Spleen (tissue), 11 donors: ENCODE results near the gene COL5A1. TPM values are rescaled to one million over a fixed set of nuclear protein-coding genes. Genes with fewer than 3 reads are reported as not detected.
"Not testable (repeated sequence)": the region's sequence is repeated elsewhere in the genome, so short reads cannot be mapped to it uniquely, and the experiment has no call there.

Source experiments
- DNase-seq: peaks from one replicate; pipeline ENCODE4 v3.0.0-alpha.2; 2020
- H3K27ac ChIP-seq, 8 donors: fragments of 200-600 bp; sonication (generic) in 7 of 8; 1 replicate in 4 of 8; 2 replicates in 4 of 8; pipeline versions ENCODE4 v1.5.0 to v1.8.0; 2016 to 2021; ENCODE audit warnings: inconsistent platforms in 4 of 8, mild to moderate bottlenecking in 4 of 8, moderate library complexity in 1 of 8
- H3K27me3 ChIP-seq, 7 donors: fragments of 200-600 bp; sonication (generic) in 6 of 7; replicated peaks in 1 of 7; 1 replicate in 4 of 7; 2 replicates in 3 of 7; pipeline versions ENCODE4 v1.5.0 to v1.8.0; 2016 to 2021; ENCODE audit warnings: inconsistent platforms in 3 of 7, mild to moderate bottlenecking in 1 of 7
- H3K36me3 ChIP-seq, 6 donors: fragments of 200-600 bp; sonication (generic) in 5 of 6; 1 replicate in 4 of 6; 2 replicates in 2 of 6; pipeline versions ENCODE4 v1.5.0 to v1.8.0; 2016 to 2021; ENCODE audit warnings: inconsistent platforms in 2 of 6
- H3K4me1 ChIP-seq, 6 donors: fragments of 200-600 bp; sonication (generic) in 5 of 6; 1 replicate in 3 of 6; 2 replicates in 3 of 6; pipeline versions ENCODE4 v1.5.0 to v1.8.0; 2016 to 2021; ENCODE audit warnings: inconsistent platforms in 3 of 6
- H3K4me3 ChIP-seq, 8 donors: fragments of 200-600 bp; sonication (generic) in 7 of 8; 1 replicate in 4 of 8; 2 replicates in 4 of 8; pipeline versions ENCODE4 v1.5.0 to v1.8.0; 2016 to 2021; ENCODE audit warnings: inconsistent platforms in 4 of 8, mild to moderate bottlenecking in 4 of 8, moderate library complexity in 2 of 8
- H3K9me3 ChIP-seq, 8 donors: fragments of 200-600 bp; sonication (generic) in 7 of 8; 1 replicate in 4 of 8; 2 replicates in 4 of 8; pipeline versions ENCODE4 v1.5.0 to v1.8.0; 2016 to 2021; ENCODE audit warnings: inconsistent platforms in 4 of 8
- CTCF ChIP-seq, 11 experiments: fragments of 200-600 bp in 7 of 11; fragments of 450-650 bp in 4 of 11; sonication (generic) in 4 of 11; IDR thresholded peaks in 8 of 11; conservative IDR thresholded peaks in 3 of 11; 1 replicate in 7 of 11; 2 replicates in 4 of 11; pipeline versions ENCODE4 v1.4.0 to v1.8.0; 2016 to 2021; ENCODE audit warnings: antibody characterized with exemption in 11 of 11, inconsistent platforms in 4 of 11, mild to moderate bottlenecking in 1 of 11
- POLR2A ChIP-seq, 3 donors: fragments of 450-650 bp; IDR thresholded peaks; one replicate each; pipeline ENCODE4 v1.5.1; 2017; ENCODE audit warnings: antibody characterized with exemption in 3 of 3, mild to moderate bottlenecking in 1 of 3
- POLR2AphosphoS5 ChIP-seq, 3 donors: sonication (generic); formaldehyde crosslinking; IDR thresholded peaks; one replicate each; pipeline ENCODE4 v1.5.1; 2017; ENCODE audit warnings: antibody characterized with exemption in 3 of 3
- WGBS, 5 donors: extraction: QIAGEN DNeasy Blood & Tissue Kit in 3 of 5; methylation state at CpG; one replicate each; pipeline versions ENCODE4 v1.1.5 to v1.1.7; 2013 to 2018; 5-methylcytosine and 5-hydroxymethylcytosine counted together
- intact Hi-C: fragments of 100-400 bp; cut with DNase I; formaldehyde crosslinking; loops from one replicate; pipeline ENCODE4 v1.15.0; 2023; ENCODE audit warnings: low total_unique reads
- polyA plus RNA-seq, 3 donors: library from polyadenylated mRNA; stranded (reverse); fragments of 200-250 nt; gene quantifications; one replicate each; pipeline ENCODE4 v1.2.1, GENCODE V29; 2013
- total RNA-seq, 7 donors: library from RNA; depleted of rRNA in 3 of 7; stranded (reverse); fragments of >200 nt in 3 of 7; fragmentation: NEBNext Ultra II Directional in 4 of 7; extraction: Animal tissue kit (Norgen Biotek cat#: 25700) in 4 of 7; gene quantifications; one replicate each; pipeline versions ENCODE4 v1.1.0 to v1.2.1, GENCODE V29; 2016 to 2021
- donor health status: healthy with polysubstance abuse.
- donor health status: DM: no; HTN: no; CAD: no; lungs with moderate emphysema.
- donor health status: DM: no; HTN: no; CAD: no.
- donor health status: Bipolar disorder and iron deficiency.
- donor health status: healthy.
- donor health status: DM: no; HTN: no; CAD: no.
- donor health status: DM: yes; HTN: yes; CAD: no.

COL5A1 gene
- total and polyA plus RNA-seq, 10 donors, result 2.6 to 50.6 (median 23.7) TPM

GRCh38 chr9:134710901-134711300 is 69.3 kb downstream of the COL5A1 start:
- H3K27me3 ChIP-seq, result peaks cover 0 to 5% (median 0%) of the 10 kb centered on the region in 7 donors
- TF ChIP-seq POLR2AphosphoS5 (IDR thresholded peaks at IDR 0.05), result no peak
- TF ChIP-seq POLR2A (IDR thresholded peaks at IDR 0.05), result no peak
- TF ChIP-seq CTCF (IDR thresholded peaks at IDR 0.05 in 8 of 11, conservative IDR thresholded peaks at IDR 0.05 in 3 of 11), result no peak
- intact Hi-C loops, result no loop called here
- no peak overlapping the region for H3K27ac ChIP-seq
- H3K4me3 ChIP-seq, result no peak overlapping the region
- WGBS, 5 donors, result 70 to 91% (median 86%) methylated on average over 9 to 12 of the region's 12 CpGs
- no peak for DNase-seq
- H3K9me3 ChIP-seq, result no peaks in the 10 kb centered on the region
- H3K36me3 ChIP-seq, result no peaks in the 10 kb centered on the region
- peaks cover 0 to 15% (median 0%) of the 10 kb centered on the region in 6 donors for H3K4me1 ChIP-seq

- Histone ChIP-seq H3K4me3 (no peak overlapping the region), H3K9me3 (no peaks in the 10 kb centered on the region), H3K27me3 (no peaks in the 10 kb centered on the region), H3K4me1 (peaks cover 0 to 6% (median 0%) of the 10 kb centered on the region in 6 donors), H3K36me3 (no peaks in the 10 kb centered on the region), H3K27ac (peak overlapping the region in 2 of 8 donors; percentile 11 to 38)
- TF ChIP-seq CTCF (IDR thresholded peaks at IDR 0.05 in 8 of 11, conservative IDR thresholded peaks at IDR 0.05 in 3 of 11) (no peak), POLR2AphosphoS5 (IDR thresholded peaks at IDR 0.05) (no peak), POLR2A (IDR thresholded peaks at IDR 0.05) (no peak)
- 23 to 50% (median 34%) methylated on average over 2 of the region's 2 CpGs for WGBS, 5 donors
- no peak for DNase-seq
- intact Hi-C loops, result no loop called here
These were observed 70.6 kb downstream of the COL5A1 start for GRCh38 chr9:134712243-134712642.

- no peak for TF ChIP-seq POLR2A (IDR thresholded peaks at IDR 0.05)
- no peak for TF ChIP-seq CTCF (IDR thresholded peaks at IDR 0.05 in 8 of 11, conservative IDR thresholded peaks at IDR 0.05 in 3 of 11)
- TF ChIP-seq POLR2AphosphoS5 (IDR thresholded peaks at IDR 0.05), result no peak
- H3K27me3 ChIP-seq, result no peaks in the 10 kb centered on the region
- no peaks in the 10 kb centered on the region for H3K9me3 ChIP-seq
- H3K36me3 ChIP-seq, result no peaks in the 10 kb centered on the region
- 74 to 87% (median 79%) methylated on average over 8 to 10 of the region's 10 CpGs for WGBS, 5 donors
- intact Hi-C loops, result no loop called here
- DNase-seq, result no peak
- no peak overlapping the region for H3K27ac ChIP-seq
- no peak overlapping the region for H3K4me3 ChIP-seq
- H3K4me1 ChIP-seq, result no peaks in the 10 kb centered on the region
These were observed 71.3 kb downstream of the COL5A1 start for GRCh38 chr9:134712926-134713325.

GRCh38 chr9:134715536-134715935 is 73.9 kb downstream of the COL5A1 start:
- DNase-seq, H3K36me3 ChIP-seq, H3K4me3 ChIP-seq, intact Hi-C loops, H3K27ac ChIP-seq, H3K9me3 ChIP-seq, H3K4me1 ChIP-seq, H3K27me3 ChIP-seq: not testable (repeated sequence)
- 63 to 92% (median 77%) methylated on average over 5 of the region's 5 CpGs for WGBS, 5 donors

GRCh38 chr9:134716067-134716466 is 74.5 kb downstream of the COL5A1 start:
- intact Hi-C loops, result no loop called here
- H3K4me3 ChIP-seq, result no peak overlapping the region

More at GRCh38 chr9:134716067-134716466, 74.5 kb downstream of the COL5A1 start:
- no peaks in the 10 kb centered on the region for H3K4me1 ChIP-seq
- H3K27ac ChIP-seq, result no peak overlapping the region
- 83 to 93% (median 89%) methylated on average over 4 to 8 of the region's 8 CpGs for whole genome bisulfite sequencing, 5 donors
- no peaks in the 10 kb centered on the region for H3K36me3 ChIP-seq
- no peak for TF ChIP-seq POLR2A (IDR thresholded peaks at IDR 0.05)
- no peak for TF ChIP-seq CTCF (IDR thresholded peaks at IDR 0.05 in 8 of 11, conservative IDR thresholded peaks at IDR 0.05 in 3 of 11)
- TF ChIP-seq POLR2AphosphoS5 (IDR thresholded peaks at IDR 0.05), result no peak
- no peaks in the 10 kb centered on the region for H3K27me3 ChIP-seq
- no peak for DNase-seq
- no peaks in the 10 kb centered on the region for H3K9me3 ChIP-seq
